Ishikawa (cell line): ENCODE data around the gene HTR2B.

ENCODE experiments used
- CEBPB ChIP-seq: IDR thresholded peaks from 2 replicates; pipeline ENCODE4 v1.6.1; 2012
- CREB1 ChIP-seq: IDR thresholded peaks from 2 replicates; pipeline ENCODE4 v1.6.1; 2012; ENCODE audit warnings: low read depth
- EGR1 ChIP-seq: IDR thresholded peaks from 2 replicates; pipeline ENCODE4 v1.6.1; 2012
- EP300 ChIP-seq: IDR thresholded peaks from 2 replicates; pipeline ENCODE4 v1.6.1; 2012; ENCODE audit warnings: borderline replicate concordance
- FOXM1 ChIP-seq: IDR thresholded peaks from 2 replicates; pipeline ENCODE4 v1.6.1; 2012; ENCODE audit warnings: low read depth, borderline replicate concordance
- NFIC ChIP-seq: IDR thresholded peaks from 2 replicates; pipeline ENCODE4 v1.6.1; 2012
- RAD21 ChIP-seq: IDR thresholded peaks from 2 replicates; pipeline ENCODE4 v1.6.1; 2012; ENCODE audit warnings: low read depth
- TAF1 ChIP-seq: IDR thresholded peaks from 2 replicates; pipeline ENCODE4 v1.6.1; 2012; ENCODE audit warnings: low read depth, mild to moderate bottlenecking
- TCF12 ChIP-seq: IDR thresholded peaks from 2 replicates; pipeline ENCODE4 v1.6.1; 2012; ENCODE audit warnings: low read depth
- TEAD4 ChIP-seq: IDR thresholded peaks from 2 replicates; pipeline ENCODE4 v1.6.1; 2012
- YY1 ChIP-seq: IDR thresholded peaks from 2 replicates; pipeline ENCODE4 v1.6.1; 2012; ENCODE audit warnings: low read depth
- ZBTB7A ChIP-seq: IDR thresholded peaks from 2 replicates; pipeline ENCODE4 v1.6.1; 2012; ENCODE audit warnings: low read depth
- TF ChIP-seq, protein P1 (sequence below): IDR thresholded peaks from 2 replicates; pipeline ENCODE4 v1.6.1; 2012; ENCODE audit warnings: low read depth, mild to moderate bottlenecking
- TF ChIP-seq, protein P2 (sequence below): IDR thresholded peaks from 2 replicates; pipeline ENCODE4 v1.6.1; 2012
- TF ChIP-seq, protein P3 (sequence below): IDR thresholded peaks from 2 replicates; pipeline ENCODE4 v1.6.1; 2012

HTR2B gene

DNA sequence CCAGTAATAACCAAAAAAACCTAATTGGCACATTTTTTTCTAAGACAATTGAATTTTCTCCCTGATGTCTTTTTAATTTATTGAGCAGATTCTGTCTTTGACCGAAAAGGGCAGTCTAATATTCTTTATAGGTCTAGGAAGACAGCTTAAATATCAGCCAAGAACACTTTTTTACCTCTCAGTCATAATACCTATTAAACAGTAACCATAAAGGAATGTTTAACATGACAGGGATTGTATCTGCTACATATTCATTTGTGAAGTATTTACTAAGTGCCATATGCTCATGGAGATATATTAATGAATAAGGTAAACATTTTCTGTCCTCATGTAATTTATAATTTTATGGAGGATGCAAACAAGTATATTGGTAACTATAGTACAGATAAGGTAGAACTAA, 3.1 kb upstream of the HTR2B start:
- no peak for TF ChIP-seq NFIC
- TF ChIP-seq EP300: no peak
- TF ChIP-seq, protein P1, sequence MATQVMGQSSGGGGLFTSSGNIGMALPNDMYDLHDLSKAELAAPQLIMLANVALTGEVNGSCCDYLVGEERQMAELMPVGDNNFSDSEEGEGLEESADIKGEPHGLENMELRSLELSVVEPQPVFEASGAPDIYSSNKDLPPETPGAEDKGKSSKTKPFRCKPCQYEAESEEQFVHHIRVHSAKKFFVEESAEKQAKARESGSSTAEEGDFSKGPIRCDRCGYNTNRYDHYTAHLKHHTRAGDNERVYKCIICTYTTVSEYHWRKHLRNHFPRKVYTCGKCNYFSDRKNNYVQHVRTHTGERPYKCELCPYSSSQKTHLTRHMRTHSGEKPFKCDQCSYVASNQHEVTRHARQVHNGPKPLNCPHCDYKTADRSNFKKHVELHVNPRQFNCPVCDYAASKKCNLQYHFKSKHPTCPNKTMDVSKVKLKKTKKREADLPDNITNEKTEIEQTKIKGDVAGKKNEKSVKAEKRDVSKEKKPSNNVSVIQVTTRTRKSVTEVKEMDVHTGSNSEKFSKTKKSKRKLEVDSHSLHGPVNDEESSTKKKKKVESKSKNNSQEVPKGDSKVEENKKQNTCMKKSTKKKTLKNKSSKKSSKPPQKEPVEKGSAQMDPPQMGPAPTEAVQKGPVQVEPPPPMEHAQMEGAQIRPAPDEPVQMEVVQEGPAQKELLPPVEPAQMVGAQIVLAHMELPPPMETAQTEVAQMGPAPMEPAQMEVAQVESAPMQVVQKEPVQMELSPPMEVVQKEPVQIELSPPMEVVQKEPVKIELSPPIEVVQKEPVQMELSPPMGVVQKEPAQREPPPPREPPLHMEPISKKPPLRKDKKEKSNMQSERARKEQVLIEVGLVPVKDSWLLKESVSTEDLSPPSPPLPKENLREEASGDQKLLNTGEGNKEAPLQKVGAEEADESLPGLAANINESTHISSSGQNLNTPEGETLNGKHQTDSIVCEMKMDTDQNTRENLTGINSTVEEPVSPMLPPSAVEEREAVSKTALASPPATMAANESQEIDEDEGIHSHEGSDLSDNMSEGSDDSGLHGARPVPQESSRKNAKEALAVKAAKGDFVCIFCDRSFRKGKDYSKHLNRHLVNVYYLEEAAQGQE: no peak
- no peak for TF ChIP-seq YY1
- TF ChIP-seq, protein P2, sequence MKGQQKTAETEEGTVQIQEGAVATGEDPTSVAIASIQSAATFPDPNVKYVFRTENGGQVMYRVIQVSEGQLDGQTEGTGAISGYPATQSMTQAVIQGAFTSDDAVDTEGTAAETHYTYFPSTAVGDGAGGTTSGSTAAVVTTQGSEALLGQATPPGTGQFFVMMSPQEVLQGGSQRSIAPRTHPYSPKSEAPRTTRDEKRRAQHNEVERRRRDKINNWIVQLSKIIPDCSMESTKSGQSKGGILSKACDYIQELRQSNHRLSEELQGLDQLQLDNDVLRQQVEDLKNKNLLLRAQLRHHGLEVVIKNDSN: no peak
- no peak for TF ChIP-seq EGR1
- TF ChIP-seq, protein P3, sequence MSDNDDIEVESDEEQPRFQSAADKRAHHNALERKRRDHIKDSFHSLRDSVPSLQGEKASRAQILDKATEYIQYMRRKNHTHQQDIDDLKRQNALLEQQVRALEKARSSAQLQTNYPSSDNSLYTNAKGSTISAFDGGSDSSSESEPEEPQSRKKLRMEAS: no peak
- no peak for TF ChIP-seq FOXM1
- TF ChIP-seq ZBTB7A: no peak

DNA sequence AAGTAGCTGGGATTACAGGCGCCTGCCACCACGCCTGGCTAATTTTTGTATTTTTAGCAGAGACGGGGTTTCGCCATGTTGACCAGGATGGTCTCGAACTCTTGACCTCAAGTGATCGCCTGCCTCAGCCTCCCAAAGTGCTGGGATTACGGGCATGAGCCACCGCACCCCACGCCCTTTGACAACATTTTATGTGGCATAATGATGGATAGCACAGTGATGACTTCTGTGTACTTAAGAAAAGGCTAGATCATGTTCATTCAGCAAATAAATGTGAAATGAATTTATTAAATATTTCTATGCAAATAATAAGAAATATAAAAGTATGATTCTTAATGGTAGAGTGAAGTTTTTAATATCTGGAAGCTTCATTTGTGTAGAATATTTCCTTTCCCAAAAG, 2.6 kb upstream of the HTR2B start:
- TF ChIP-seq CREB1 (no peak), EGR1 (no peak)
- TF ChIP-seq, protein P3: no peak

DNA sequence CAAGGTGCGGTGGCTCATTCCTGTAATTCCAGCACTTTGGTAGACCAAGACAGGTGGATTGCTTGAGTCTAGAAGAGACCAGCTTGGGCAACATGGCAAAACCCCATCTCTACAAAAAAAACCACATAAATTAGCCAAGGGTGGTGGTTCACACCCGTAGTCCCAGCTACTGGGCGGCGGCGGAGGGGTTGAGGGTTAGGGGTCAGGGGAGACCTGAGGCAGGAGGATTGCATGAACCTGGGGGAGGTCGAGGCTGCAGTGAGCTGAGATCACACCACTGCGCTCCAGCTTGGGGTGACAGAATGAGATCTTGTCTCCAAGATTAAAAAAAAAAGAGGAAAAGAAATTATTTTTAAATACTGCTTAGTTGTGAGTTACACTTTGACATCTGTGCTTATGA, 1.3 kb upstream of the HTR2B start:
- TF ChIP-seq TAF1: no peak

DNA sequence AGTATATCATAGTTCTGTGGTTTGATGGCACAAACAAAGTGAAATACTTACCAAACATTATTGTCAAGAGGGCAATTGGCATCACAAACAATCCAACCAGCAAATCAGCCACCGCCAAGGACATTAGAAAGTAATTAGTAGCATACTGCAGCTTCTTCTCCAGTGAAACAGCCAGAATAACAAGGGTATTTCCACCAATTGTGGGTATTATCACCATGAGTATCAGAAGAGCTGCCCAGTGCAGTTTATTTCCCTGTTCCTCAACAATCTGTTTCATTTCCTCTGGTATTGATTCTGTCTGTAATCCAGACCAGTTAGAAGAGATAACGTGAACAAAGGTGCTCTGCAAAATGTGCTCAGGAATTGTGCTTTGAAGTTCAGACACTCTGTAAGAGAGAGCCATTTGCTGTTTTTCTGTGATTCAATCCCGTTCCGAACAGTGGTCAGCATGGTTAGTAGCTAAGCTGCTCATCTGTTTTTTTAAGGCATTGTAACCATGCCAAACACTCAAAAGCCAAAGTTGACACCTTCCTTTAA, 1.4 kb downstream of the HTR2B start:
- TF ChIP-seq TEAD4: no peak
- TF ChIP-seq TAF1: no peak
- no peak for TF ChIP-seq RAD21
- no peak for TF ChIP-seq EGR1
- TF ChIP-seq TCF12: no peak

DNA sequence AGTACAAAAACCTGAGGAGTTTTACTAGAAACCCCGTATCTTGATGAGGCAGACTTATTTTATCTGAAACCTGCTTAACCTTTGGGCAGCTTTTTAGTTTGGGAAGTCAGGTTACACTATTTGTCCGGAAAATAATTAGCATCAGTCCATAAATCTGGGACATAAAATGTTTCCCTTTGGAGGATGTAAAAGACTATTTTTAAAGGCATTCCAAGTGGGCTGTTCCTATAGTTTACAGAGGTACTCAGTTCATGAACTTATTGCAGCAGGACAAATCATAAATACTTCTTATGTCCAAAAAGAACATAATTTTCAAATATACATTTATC, 6.3 kb downstream of the HTR2B start:
- TF ChIP-seq YY1 (no peak), ZBTB7A (no peak), TEAD4 (no peak), FOXM1 (no peak), CEBPB (no peak), NFIC (no peak), TCF12 (no peak), EGR1 (no peak), EP300 (no peak)
- TF ChIP-seq, protein P2: no peak
- TF ChIP-seq, protein P3: no peak
- TF ChIP-seq, protein P1: no peak

DNA sequence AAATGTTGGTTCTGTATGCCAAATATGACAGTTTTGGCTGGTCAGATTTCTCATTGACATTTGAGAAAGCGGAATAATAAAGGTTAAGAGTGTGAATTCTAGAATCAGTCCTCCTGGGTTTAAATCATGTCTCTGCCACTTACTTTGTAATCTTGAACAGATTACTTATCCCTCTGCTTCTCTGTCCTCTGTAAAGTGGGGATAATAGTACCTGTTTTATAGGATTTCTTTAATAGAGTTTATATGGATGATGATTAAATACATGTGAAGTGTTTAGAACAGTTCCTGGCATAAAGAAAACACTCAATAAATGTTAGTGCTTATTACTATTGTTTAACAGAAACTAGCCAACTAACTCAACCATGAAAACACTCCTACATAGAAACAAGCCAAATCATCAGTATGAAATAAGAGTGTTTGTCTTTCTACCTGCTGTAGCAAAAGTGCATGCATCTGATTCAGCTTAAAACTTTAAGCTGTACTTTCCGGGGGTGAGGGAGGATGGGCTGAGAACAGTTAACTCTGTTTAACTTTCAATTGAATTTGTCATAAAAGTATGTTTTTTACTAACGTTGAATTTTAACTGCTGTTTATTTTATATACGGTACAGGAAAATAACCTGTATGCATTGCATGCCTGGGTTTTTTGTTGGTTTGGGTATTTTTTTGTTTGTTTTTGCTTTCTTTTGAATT, 6.8 kb downstream of the HTR2B start:
- TF ChIP-seq ZBTB7A: no peak
- TF ChIP-seq CREB1: no peak
- TF ChIP-seq, protein P3: no peak
- TF ChIP-seq EGR1: no peak
- TF ChIP-seq NFIC: no peak
- TF ChIP-seq TAF1: no peak
- TF ChIP-seq TEAD4: no peak
- no peak for TF ChIP-seq EP300
- TF ChIP-seq YY1: no peak
- TF ChIP-seq, protein P2: no peak
- no peak for TF ChIP-seq CEBPB
- TF ChIP-seq RAD21: no peak
- TF ChIP-seq TCF12: no peak
- TF ChIP-seq, protein P1: no peak
- TF ChIP-seq FOXM1: no peak
